K562 (cell line): ENCODE results near the gene CYP21A2. TPM values are rescaled to one million over a fixed set of nuclear protein-coding genes. Genes with fewer than 3 reads are reported as not detected.
A peak's percentile ranks its signal among the peaks of the same experiment; 100 is the strongest.

Source experiments
- ATAC-seq: fragments of 200-7000 bp; cut with Tn5 transposase; 3 replicates; pipeline ENCODE4 v1.9.1; 2020; ENCODE audit warnings: moderate library complexity
- BruUV-seq: library from RNA; stranded (reverse); fragments of 400-500 nt; replicated peaks from 2 replicates; lab custom pipeline; 2021; lab: Mats Ljungman, UMichigan
- CTCF ChIA-PET: fragments of 300-600 bp; formaldehyde crosslinking; extraction: SDS; loops from one replicate; lab custom pipeline; 2021; ENCODE audit warnings: low intra/inter-chr PET ratio; lab: Yijun Ruan, JAX
- POLR2A ChIA-PET: fragments of 300-600, 350-650 bp; sonication (Branson Sonifier 250); formaldehyde crosslinking; extraction: SDS; loops from one replicate; lab custom pipeline; 2021; ENCODE audit warnings: antibody characterized with exemption, inconsistent platforms; lab: Yijun Ruan, JAX
- DNase-seq, 4 experiments: peaks; one replicate each; pipeline versions ENCODE4 v3.0.0 to v3.0.0-alpha.2; 2011 to 2018; ENCODE audit warnings: low spot score in 3 of 4, mixed read lengths in 3 of 4; ENCODE audit errors: extremely low read depth in 1 of 4
- FAIRE-seq: peaks from 2 replicates; lab custom pipeline; 2011; peaks lifted over from hg19 to GRCh38; lab: Jason Lieb, UNC
- H2AFZ ChIP-seq: 2 replicates; pipeline ENCODE4 v1.6.0; 2011; ENCODE audit warnings: low read depth, low read length, control low read depth, inconsistent platforms
- H3K27ac ChIP-seq: fragments of 200-600 bp; 3 replicates; pipeline ENCODE4 v1.8.0; 2011; ENCODE audit warnings: low read depth, mild to moderate bottlenecking, control low read depth, inconsistent platforms, low read length, moderate library complexity, mixed read lengths; ENCODE audit errors: extremely low read depth
- H3K27me3 ChIP-seq, 2 experiments: fragments of 300-600 bp in 1 of 2; 2 replicates in 1 of 2; 3 replicates in 1 of 2; pipeline versions ENCODE4 v1.6.0 to v1.8.0; 2011; ENCODE audit warnings: inconsistent platforms in 2 of 2, low read length in 2 of 2, mild to moderate bottlenecking in 1 of 2, mixed read lengths in 1 of 2, moderate library complexity in 1 of 2; ENCODE audit not compliant: control insufficient read depth in 2 of 2, insufficient read depth in 2 of 2
- H3K36me3 ChIP-seq: fragments of 300-600 bp; 3 replicates; pipeline ENCODE4 v1.8.0; 2011; ENCODE audit warnings: mild to moderate bottlenecking, low read length, inconsistent platforms; ENCODE audit not compliant: control insufficient read depth, insufficient read depth
- H3K4me1 ChIP-seq, 2 experiments: fragments of 200-600 bp in 1 of 2; replicated peaks in 1 of 2; 2 replicates in 1 of 2; 3 replicates in 1 of 2; pipeline versions ENCODE4 v1.5.1 to v1.8.0; 2011; ENCODE audit warnings: inconsistent platforms in 2 of 2, low read length in 2 of 2, mild to moderate bottlenecking in 1 of 2, mixed read lengths in 1 of 2, moderate library complexity in 1 of 2; ENCODE audit not compliant: control insufficient read depth in 2 of 2, insufficient read depth in 2 of 2
- H3K4me2 ChIP-seq: 2 replicates; pipeline ENCODE4 v1.6.1; 2011; ENCODE audit warnings: low read length, control low read depth, inconsistent platforms, mixed read lengths; ENCODE audit not compliant: insufficient read depth
- H3K4me3 ChIP-seq: fragments of 200-600 bp; sonication (generic), shearing (Covaris generic); 2 replicates; pipeline ENCODE4 v1.5.1; 2016; ENCODE audit warnings: control low read depth, inconsistent platforms
- H3K79me2 ChIP-seq: fragments of 200-600 bp; 3 replicates; pipeline ENCODE4 v1.8.0; 2011; ENCODE audit warnings: low read length, inconsistent platforms; ENCODE audit not compliant: control insufficient read depth, insufficient read depth
- H3K9ac ChIP-seq, 2 experiments: 2 replicates each; pipeline versions ENCODE4 v1.6.0 to v1.6.1; 2011; ENCODE audit warnings: low read depth in 2 of 2, low read length in 2 of 2, control low read depth in 1 of 2, inconsistent platforms in 1 of 2, mild to moderate bottlenecking in 1 of 2, mixed read lengths in 1 of 2; ENCODE audit not compliant: insufficient read depth in 1 of 2
- H3K9me1 ChIP-seq: one replicate; pipeline ENCODE4 v1.6.0; 2011; ENCODE audit warnings: inconsistent platforms, mild to moderate bottlenecking, low read length, moderate library complexity; ENCODE audit not compliant: control insufficient read depth, insufficient read depth
- H3K9me3 ChIP-seq: replicated peaks from 2 replicates; pipeline ENCODE4 v1.5.1; 2011; ENCODE audit warnings: low read depth, low read length, inconsistent platforms; ENCODE audit not compliant: control insufficient read depth, insufficient read depth
- H4K20me1 ChIP-seq: replicated peaks from 2 replicates; pipeline ENCODE4 v1.6.1; 2011; ENCODE audit warnings: low read length, inconsistent platforms, mixed read lengths; ENCODE audit not compliant: control insufficient read depth, insufficient read depth
- MYBL2 ChIP-seq, 2 experiments: fragments of 450-650 bp in 1 of 2; sonication (generic) in 1 of 2; formaldehyde crosslinking in 1 of 2; IDR thresholded peaks; 2 replicates each; pipeline versions ENCODE4 v1.6.1 to v1.8.1; 2017 to 2022; ENCODE audit warnings: borderline replicate concordance in 1 of 2, inconsistent platforms in 1 of 2, low read depth in 1 of 2, mild to moderate bottlenecking in 1 of 2, missing genetic modification reagents in 1 of 2, moderate library complexity in 1 of 2
- NCOR1 ChIP-seq: fragments of 450-650 bp; IDR thresholded peaks from 2 replicates; pipeline ENCODE4 v1.6.1; 2016; ENCODE audit warnings: mild to moderate bottlenecking, moderate library complexity
- NR2C1 ChIP-seq, 2 experiments: fragments of 450-650 bp; IDR thresholded peaks; 2 replicates each; pipeline ENCODE4 v1.6.1; 2017; ENCODE audit warnings: mild to moderate bottlenecking in 2 of 2, antibody characterized with exemption in 1 of 2, inconsistent platforms in 1 of 2, missing compliant biosample characterization in 1 of 2, missing genetic modification characterization in 1 of 2
- NR2F6 ChIP-seq: fragments of 450-650 bp; formaldehyde crosslinking; IDR thresholded peaks from 2 replicates; pipeline ENCODE4 v1.4.0; 2020; ENCODE audit warnings: mild to moderate bottlenecking
- NR4A1 ChIP-seq, 2 experiments: fragments of 250-450 bp in 1 of 2; fragments of 450-650 bp in 1 of 2; sonication (Bioruptor Pico) in 1 of 2; IDR thresholded peaks; 2 replicates each; pipeline versions ENCODE4 v1.4.0 to v1.6.1; 2016 to 2020; ENCODE audit warnings: mild to moderate bottlenecking in 2 of 2, missing compliant biosample characterization in 1 of 2, missing genetic modification characterization in 1 of 2, moderate library complexity in 1 of 2
- PRMT5 ChIP-seq: sonication (generic); formaldehyde crosslinking; IDR thresholded peaks from 2 replicates; pipeline ENCODE4 v1.5.0; 2020; ENCODE audit warnings: missing genetic modification reagents
- RBM25 ChIP-seq: fragments of 200-400 bp; formaldehyde crosslinking; IDR thresholded peaks from 2 replicates; pipeline ENCODE4 v1.6.1; 2018; ENCODE audit warnings: low read length, low read depth, moderate library complexity; ENCODE audit not compliant: severe bottlenecking
- RFX1 ChIP-seq: fragments of 450-650 bp; IDR thresholded peaks from 2 replicates; pipeline ENCODE4 v1.6.1; 2016; ENCODE audit warnings: mild to moderate bottlenecking, moderate library complexity
- RUNX1 ChIP-seq: sonication (generic); IDR thresholded peaks from 2 replicates; pipeline ENCODE4 v1.6.1; 2016; ENCODE audit warnings: antibody characterized with exemption, low read depth
- SMARCE1 ChIP-seq: fragments of 450-650 bp; IDR thresholded peaks from 2 replicates; pipeline ENCODE4 v1.7.1; 2016; ENCODE audit warnings: mild to moderate bottlenecking
- SOX6 ChIP-seq: fragments of 450-650 bp; IDR thresholded peaks from 2 replicates; pipeline ENCODE4 v1.6.1; 2014; ENCODE audit warnings: mild to moderate bottlenecking
- TAF9B ChIP-seq: fragments of 450-650 bp; IDR thresholded peaks from 2 replicates; pipeline ENCODE4 v1.6.1; 2018; ENCODE audit warnings: mild to moderate bottlenecking; ENCODE audit not compliant: partially characterized antibody
- WHSC1 ChIP-seq: IDR thresholded peaks from one replicate; pipeline ENCODE4 v1.6.1; 2012; ENCODE audit warnings: low read length, control low read depth, inconsistent platforms
- ZC3H4 ChIP-seq: sonication (generic); formaldehyde crosslinking; IDR thresholded peaks from 2 replicates; pipeline ENCODE4 v1.9.0; 2021; ENCODE audit warnings: missing genetic modification reagents, borderline replicate concordance
- ZNF282 ChIP-seq: sonication (generic); formaldehyde crosslinking; IDR thresholded peaks from 2 replicates; pipeline ENCODE4 v1.8.1; 2023; ENCODE audit warnings: missing genetic modification reagents
- ZNF395 ChIP-seq: fragments of 200-800 bp; sonication (Bioruptor generic); IDR thresholded peaks from 2 replicates; pipeline ENCODE4 v1.6.1; 2017; ENCODE audit warnings: missing genetic modification characterization, missing compliant biosample characterization
- ZNF41 ChIP-seq: fragments of 250-450 bp; sonication (Bioruptor Pico); conservative IDR thresholded peaks from 2 replicates; pipeline ENCODE4 v1.4.0; 2020; ENCODE audit warnings: mild to moderate bottlenecking
- WGBS: fragments of 100-300 bp; shearing (Covaris generic); methylation state at CpG from one replicate; pipeline ENCODE4 v1.1.6; 2016; ENCODE audit warnings: low coverage, mixed read lengths; ENCODE audit not compliant: insufficient coverage; ENCODE audit errors: missing lambda C conversion rate; 5-methylcytosine and 5-hydroxymethylcytosine counted together
- in situ Hi-C: fragments of 300-500 bp; cut with MboI; formaldehyde crosslinking; loops from 4 replicates; pipeline ENCODE4 v1.15.0; 2018; ENCODE audit warnings: inconsistent platforms, mixed read lengths
- intact Hi-C: fragments of 100-400 bp; cut with micrococcal nuclease; formaldehyde crosslinking; loops from 2 replicates; pipeline ENCODE4 v1.14.2; 2022
- polyA plus RNA-seq, 8 experiments: library from polyadenylated mRNA; depleted of rRNA in 4 of 8; stranded (reverse) in 5 of 8; unstranded in 3 of 8; fragments of >200 nt; fragmentation: Nextera tagmentation in 2 of 8; fragmentation: Illumina TruSeq in 1 of 8; extraction: Ambion mirVana in 2 of 8; extraction: Trizol in 1 of 8; gene quantifications; 2 replicates each; pipeline versions ENCODE4 v1.2.1 to v1.2.3, GENCODE V29; 2011 to 2014; ENCODE audit warnings: inconsistent platforms in 1 of 8, missing spikeins in 1 of 8
- total RNA-seq, 7 experiments: library from RNA; depleted of rRNA in 6 of 7; stranded (reverse); fragments of >200 nt in 6 of 7; fragmentation: Illumina TruSeq in 2 of 7; extraction: Trizol in 2 of 7; gene quantifications; 2 replicates each; pipeline versions ENCODE4 v1.2.1 to v1.2.3, GENCODE V29; 2011 to 2021; ENCODE audit warnings: low replicate concordance in 1 of 7
- TF ChIP-seq, protein P1 (sequence below): fragments of 150-350 bp; IDR thresholded peaks from 2 replicates; pipeline ENCODE4 v1.6.1; 2014; ENCODE audit warnings: low read depth, mild to moderate bottlenecking, low read length, borderline replicate concordance

The CYP21A2 gene
- total and polyA plus RNA-seq, 9 of the 15 experiments (the other 6 are each of a cell fraction or from before 2014, with no cell fraction given): 0.03 to 1.4 (median 0.19) TPM

DNA sequence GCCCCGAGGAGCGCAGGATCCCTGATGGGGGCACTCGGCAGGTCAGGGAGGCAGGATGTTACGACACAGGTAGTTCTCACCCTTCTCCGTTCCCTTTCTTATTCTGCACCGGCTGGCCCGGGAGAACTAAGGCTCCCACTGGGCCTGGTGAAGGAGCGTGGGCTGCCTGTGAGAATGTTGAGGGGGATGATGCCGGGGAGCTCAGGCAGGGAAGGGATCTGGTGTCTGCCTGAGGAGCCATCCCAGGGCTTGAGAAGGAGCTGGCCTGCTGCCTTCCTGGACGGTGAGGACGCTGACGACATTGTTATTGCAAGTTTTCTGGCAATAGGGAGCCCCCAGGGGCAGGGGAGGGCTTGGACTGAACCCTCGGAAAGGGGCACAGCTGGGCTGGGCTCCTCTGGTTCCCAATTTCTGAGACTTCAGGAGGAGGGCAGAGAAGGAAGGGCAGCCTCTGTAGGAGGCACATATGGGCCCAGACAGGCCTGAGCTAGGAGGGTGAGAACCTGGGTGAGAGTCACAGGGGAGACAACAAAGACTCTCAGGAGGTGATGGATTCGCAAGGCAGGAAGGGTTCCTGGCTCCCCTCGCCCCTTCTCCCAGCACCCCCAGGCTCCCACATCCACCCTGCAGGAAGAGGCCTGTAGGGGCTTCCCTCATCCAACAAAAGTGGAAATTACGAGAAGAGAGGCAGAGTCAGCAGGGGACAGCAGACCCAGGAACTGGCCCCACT is 32.8 kb downstream of the CYP21A2 start:
- H3K27me3 ChIP-seq: peaks cover 60 to 77% of the 10 kb centered on the region in 2 experiments
- no peak overlapping the region for H2AFZ ChIP-seq
- no peak overlapping the region for H3K27ac ChIP-seq
- POLR2A ChIA-PET: interaction anchor here (1.3 kb wide), 1 partner anchor 7 kb away, joined by 4 read pairs; no protein-coding TSS in a partner anchor
- CTCF ChIA-PET: no interaction called here
- in situ Hi-C loops: no loop called here
- H3K9ac ChIP-seq: 0 out of 4 replicates have a peak overlapping the region, but pooled peaks of 1 of the 2 experiments have one; percentile 8
- no peaks in the 10 kb centered on the region for H4K20me1 ChIP-seq
- H3K9me1 ChIP-seq: no peaks in the 10 kb centered on the region
- intact Hi-C loops: no loop called here
- DNase-seq: no peak
- WGBS: 20% methylated on average over 16 of the region's 16 CpGs
- no peaks in the 10 kb centered on the region for H3K9me3 ChIP-seq
- no peaks in the 10 kb centered on the region for H3K36me3 ChIP-seq
- H3K4me1 ChIP-seq: peaks cover 0 to 13% of the 10 kb centered on the region in 2 experiments; a peak in 2 of 5 replicates
- BruUV-seq: no TSS peak
- FAIRE-seq: no peak
- no peak for ATAC-seq
- no peak overlapping the region for H3K4me2 ChIP-seq
- H3K79me2 ChIP-seq: no peaks in the 10 kb centered on the region
- H3K4me3 ChIP-seq: no peak overlapping the region
- TF ChIP-seq RFX1 (no peak), SOX6 (no peak), RUNX1 (no peak), RBM25 (no peak), ZNF282 (CRISPR knock-in tag) (no peak), ZC3H4 (CRISPR knock-in tag) (no peak), PRMT5 (CRISPR knock-in tag) (no peak), NCOR1 (no peak), NR2C1 (IDR thresholded peaks at IDR 0.05) (no peak), NR2C1 (tag; IDR thresholded peaks at IDR 0.05) (no peak), ZNF41 (no peak), NR2F6 (CRISPR knock-in tag) (no peak), ZNF395 (CRISPR knock-in tag) (no peak), SMARCE1 (no peak), MYBL2 (IDR thresholded peaks at IDR 0.05; ENCODE audit: low read depth) (no peak), MYBL2 (CRISPR knock-in tag; IDR thresholded peaks at IDR 0.05; ENCODE audit: borderline replicate concordance) (no peak), WHSC1 (no peak), NR4A1 (CRISPR knock-in tag; IDR thresholded peaks at IDR 0.05) (no peak), NR4A1 (tag; IDR thresholded peaks at IDR 0.05) (no peak), TAF9B (no peak)
- TF ChIP-seq, protein P1, sequence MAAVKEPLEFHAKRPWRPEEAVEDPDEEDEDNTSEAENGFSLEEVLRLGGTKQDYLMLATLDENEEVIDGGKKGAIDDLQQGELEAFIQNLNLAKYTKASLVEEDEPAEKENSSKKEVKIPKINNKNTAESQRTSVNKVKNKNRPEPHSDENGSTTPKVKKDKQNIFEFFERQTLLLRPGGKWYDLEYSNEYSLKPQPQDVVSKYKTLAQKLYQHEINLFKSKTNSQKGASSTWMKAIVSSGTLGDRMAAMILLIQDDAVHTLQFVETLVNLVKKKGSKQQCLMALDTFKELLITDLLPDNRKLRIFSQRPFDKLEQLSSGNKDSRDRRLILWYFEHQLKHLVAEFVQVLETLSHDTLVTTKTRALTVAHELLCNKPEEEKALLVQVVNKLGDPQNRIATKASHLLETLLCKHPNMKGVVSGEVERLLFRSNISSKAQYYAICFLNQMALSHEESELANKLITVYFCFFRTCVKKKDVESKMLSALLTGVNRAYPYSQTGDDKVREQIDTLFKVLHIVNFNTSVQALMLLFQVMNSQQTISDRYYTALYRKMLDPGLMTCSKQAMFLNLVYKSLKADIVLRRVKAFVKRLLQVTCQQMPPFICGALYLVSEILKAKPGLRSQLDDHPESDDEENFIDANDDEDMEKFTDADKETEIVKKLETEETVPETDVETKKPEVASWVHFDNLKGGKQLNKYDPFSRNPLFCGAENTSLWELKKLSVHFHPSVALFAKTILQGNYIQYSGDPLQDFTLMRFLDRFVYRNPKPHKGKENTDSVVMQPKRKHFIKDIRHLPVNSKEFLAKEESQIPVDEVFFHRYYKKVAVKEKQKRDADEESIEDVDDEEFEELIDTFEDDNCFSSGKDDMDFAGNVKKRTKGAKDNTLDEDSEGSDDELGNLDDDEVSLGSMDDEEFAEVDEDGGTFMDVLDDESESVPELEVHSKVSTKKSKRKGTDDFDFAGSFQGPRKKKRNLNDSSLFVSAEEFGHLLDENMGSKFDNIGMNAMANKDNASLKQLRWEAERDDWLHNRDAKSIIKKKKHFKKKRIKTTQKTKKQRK: no peak
